Measurements from ENCODE around the gene TMEM150C. TPM values are rescaled to one million over a fixed set of nuclear protein-coding genes. Genes with fewer than 3 reads are reported as not detected.

Gene TMEM150C
- total RNA-seq, 1 experiment from 2014 or later = 2.7 TPM

- Mint-ChIP-seq H3K4me3 (no peak overlapping the region), H3K9me3 (no peaks in the 10 kb centered on the region), H3K27me3 (ENCODE audit: low read depth) (no peaks in the 10 kb centered on the region; the same call in 1 of the 2 replicates), H3K27ac (no peak overlapping the region), H3K36me3 (no peaks in the 10 kb centered on the region), H3K4me1 (peaks cover 20% of the 10 kb centered on the region)
- peak; percentile 65 for ATAC-seq
- ChIA-PET POLR2A (no interaction called here), CTCF (interaction anchor here (0.6 kb wide), 1 partner anchor 107 kb away, joined by 3 read pairs; no protein-coding TSS in a partner anchor)
- TF ChIP-seq, protein P1, sequence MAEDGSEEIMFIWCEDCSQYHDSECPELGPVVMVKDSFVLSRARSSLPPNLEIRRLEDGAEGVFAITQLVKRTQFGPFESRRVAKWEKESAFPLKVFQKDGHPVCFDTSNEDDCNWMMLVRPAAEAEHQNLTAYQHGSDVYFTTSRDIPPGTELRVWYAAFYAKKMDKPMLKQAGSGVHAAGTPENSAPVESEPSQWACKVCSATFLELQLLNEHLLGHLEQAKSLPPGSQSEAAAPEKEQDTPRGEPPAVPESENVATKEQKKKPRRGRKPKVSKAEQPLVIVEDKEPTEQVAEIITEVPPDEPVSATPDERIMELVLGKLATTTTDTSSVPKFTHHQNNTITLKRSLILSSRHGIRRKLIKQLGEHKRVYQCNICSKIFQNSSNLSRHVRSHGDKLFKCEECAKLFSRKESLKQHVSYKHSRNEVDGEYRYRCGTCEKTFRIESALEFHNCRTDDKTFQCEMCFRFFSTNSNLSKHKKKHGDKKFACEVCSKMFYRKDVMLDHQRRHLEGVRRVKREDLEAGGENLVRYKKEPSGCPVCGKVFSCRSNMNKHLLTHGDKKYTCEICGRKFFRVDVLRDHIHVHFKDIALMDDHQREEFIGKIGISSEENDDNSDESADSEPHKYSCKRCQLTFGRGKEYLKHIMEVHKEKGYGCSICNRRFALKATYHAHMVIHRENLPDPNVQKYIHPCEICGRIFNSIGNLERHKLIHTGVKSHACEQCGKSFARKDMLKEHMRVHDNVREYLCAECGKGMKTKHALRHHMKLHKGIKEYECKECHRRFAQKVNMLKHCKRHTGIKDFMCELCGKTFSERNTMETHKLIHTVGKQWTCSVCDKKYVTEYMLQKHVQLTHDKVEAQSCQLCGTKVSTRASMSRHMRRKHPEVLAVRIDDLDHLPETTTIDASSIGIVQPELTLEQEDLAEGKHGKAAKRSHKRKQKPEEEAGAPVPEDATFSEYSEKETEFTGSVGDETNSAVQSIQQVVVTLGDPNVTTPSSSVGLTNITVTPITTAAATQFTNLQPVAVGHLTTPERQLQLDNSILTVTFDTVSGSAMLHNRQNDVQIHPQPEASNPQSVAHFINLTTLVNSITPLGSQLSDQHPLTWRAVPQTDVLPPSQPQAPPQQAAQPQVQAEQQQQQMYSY (CRISPR knock-in tag; IDR thresholded peaks at IDR 0.05) = no peak
- TF ChIP-seq, protein P2, sequence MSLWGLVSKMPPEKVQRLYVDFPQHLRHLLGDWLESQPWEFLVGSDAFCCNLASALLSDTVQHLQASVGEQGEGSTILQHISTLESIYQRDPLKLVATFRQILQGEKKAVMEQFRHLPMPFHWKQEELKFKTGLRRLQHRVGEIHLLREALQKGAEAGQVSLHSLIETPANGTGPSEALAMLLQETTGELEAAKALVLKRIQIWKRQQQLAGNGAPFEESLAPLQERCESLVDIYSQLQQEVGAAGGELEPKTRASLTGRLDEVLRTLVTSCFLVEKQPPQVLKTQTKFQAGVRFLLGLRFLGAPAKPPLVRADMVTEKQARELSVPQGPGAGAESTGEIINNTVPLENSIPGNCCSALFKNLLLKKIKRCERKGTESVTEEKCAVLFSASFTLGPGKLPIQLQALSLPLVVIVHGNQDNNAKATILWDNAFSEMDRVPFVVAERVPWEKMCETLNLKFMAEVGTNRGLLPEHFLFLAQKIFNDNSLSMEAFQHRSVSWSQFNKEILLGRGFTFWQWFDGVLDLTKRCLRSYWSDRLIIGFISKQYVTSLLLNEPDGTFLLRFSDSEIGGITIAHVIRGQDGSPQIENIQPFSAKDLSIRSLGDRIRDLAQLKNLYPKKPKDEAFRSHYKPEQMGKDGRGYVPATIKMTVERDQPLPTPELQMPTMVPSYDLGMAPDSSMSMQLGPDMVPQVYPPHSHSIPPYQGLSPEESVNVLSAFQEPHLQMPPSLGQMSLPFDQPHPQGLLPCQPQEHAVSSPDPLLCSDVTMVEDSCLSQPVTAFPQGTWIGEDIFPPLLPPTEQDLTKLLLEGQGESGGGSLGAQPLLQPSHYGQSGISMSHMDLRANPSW (CRISPR knock-in tag; conservative IDR thresholded peaks at IDR 0.05; ENCODE audit: low read depth) = no peak
- no peak for TF ChIP-seq MYBL2 (CRISPR knock-in tag; IDR thresholded peaks at IDR 0.05)
- TF ChIP-seq FOXJ3 (CRISPR knock-in tag; IDR thresholded peaks at IDR 0.05; ENCODE audit: borderline replicate concordance) = no peak
- TF ChIP-seq SOX15 (CRISPR knock-in tag; IDR thresholded peaks at IDR 0.05) = no peak
- TF ChIP-seq ESRRA (CRISPR knock-in tag; IDR thresholded peaks at IDR 0.05; ENCODE audit: borderline replicate concordance) = no peak
- no peak for DNase-seq (ENCODE audit: low spot score)
These were observed 7.9 kb upstream of the TMEM150C start for GRCh38 chr4:82569727-82570126.

- H3K4me3 Mint-ChIP-seq = no peak overlapping the region
- ATAC-seq (no peak), DNase-seq (ENCODE audit: low spot score) (no peak)
- no peaks in the 10 kb centered on the region for H3K36me3 Mint-ChIP-seq
- no peaks in the 10 kb centered on the region; the same call in 1 of the 2 replicates for H3K27me3 Mint-ChIP-seq (ENCODE audit: low read depth)
- no peak overlapping the region for H3K27ac Mint-ChIP-seq
- peaks cover 18% of the 10 kb centered on the region for H3K4me1 Mint-ChIP-seq
- no peaks in the 10 kb centered on the region for H3K9me3 Mint-ChIP-seq
- no peak for TF ChIP-seq NR1H2 (CRISPR knock-in tag; IDR thresholded peaks at IDR 0.05)
- TF ChIP-seq, protein P3, sequence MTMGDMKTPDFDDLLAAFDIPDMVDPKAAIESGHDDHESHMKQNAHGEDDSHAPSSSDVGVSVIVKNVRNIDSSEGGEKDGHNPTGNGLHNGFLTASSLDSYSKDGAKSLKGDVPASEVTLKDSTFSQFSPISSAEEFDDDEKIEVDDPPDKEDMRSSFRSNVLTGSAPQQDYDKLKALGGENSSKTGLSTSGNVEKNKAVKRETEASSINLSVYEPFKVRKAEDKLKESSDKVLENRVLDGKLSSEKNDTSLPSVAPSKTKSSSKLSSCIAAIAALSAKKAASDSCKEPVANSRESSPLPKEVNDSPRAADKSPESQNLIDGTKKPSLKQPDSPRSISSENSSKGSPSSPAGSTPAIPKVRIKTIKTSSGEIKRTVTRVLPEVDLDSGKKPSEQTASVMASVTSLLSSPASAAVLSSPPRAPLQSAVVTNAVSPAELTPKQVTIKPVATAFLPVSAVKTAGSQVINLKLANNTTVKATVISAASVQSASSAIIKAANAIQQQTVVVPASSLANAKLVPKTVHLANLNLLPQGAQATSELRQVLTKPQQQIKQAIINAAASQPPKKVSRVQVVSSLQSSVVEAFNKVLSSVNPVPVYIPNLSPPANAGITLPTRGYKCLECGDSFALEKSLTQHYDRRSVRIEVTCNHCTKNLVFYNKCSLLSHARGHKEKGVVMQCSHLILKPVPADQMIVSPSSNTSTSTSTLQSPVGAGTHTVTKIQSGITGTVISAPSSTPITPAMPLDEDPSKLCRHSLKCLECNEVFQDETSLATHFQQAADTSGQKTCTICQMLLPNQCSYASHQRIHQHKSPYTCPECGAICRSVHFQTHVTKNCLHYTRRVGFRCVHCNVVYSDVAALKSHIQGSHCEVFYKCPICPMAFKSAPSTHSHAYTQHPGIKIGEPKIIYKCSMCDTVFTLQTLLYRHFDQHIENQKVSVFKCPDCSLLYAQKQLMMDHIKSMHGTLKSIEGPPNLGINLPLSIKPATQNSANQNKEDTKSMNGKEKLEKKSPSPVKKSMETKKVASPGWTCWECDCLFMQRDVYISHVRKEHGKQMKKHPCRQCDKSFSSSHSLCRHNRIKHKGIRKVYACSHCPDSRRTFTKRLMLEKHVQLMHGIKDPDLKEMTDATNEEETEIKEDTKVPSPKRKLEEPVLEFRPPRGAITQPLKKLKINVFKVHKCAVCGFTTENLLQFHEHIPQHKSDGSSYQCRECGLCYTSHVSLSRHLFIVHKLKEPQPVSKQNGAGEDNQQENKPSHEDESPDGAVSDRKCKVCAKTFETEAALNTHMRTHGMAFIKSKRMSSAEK (CRISPR knock-in tag; IDR thresholded peaks at IDR 0.05; ENCODE audit: borderline replicate concordance) = no peak
- ChIA-PET CTCF (interaction anchor here (0.6 to 1.1 kb wide), 2 partner anchors 10 to 715 kb away, joined by 3 to 4 read pairs; partner anchors contain the start of gene COQ2), POLR2A (no interaction called here)
These were observed 7.3 kb upstream of the TMEM150C start for GRCh38 chr4:82569076-82569475.

DNA sequence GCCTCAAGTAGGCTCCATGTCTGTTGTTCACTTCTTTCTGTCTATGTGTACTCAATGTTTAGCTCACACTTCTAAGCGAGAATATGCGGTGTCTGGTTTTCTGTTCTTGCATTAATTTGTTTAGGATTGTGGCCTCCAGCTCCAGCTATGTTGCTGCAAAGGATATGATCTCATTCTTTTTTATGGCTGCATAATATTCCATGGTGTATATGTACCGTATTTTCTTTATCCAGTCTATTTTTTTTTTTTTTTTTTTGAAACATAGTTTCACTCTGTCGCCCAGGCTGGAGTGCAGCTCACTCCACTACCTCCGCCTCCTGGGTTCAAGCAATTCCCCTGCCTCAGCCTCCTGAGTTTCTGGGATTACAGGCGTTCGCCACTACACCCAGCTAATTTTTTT is 5.7 kb upstream of the TMEM150C start:
- TF ChIP-seq, protein P4, sequence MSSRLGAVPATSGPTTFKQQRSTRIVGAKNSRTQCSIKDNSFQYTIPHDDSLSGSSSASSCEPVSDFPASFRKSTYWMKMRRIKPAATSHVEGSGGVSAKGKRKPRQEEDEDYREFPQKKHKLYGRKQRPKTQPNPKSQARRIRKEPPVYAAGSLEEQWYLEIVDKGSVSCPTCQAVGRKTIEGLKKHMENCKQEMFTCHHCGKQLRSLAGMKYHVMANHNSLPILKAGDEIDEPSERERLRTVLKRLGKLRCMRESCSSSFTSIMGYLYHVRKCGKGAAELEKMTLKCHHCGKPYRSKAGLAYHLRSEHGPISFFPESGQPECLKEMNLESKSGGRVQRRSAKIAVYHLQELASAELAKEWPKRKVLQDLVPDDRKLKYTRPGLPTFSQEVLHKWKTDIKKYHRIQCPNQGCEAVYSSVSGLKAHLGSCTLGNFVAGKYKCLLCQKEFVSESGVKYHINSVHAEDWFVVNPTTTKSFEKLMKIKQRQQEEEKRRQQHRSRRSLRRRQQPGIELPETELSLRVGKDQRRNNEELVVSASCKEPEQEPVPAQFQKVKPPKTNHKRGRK (CRISPR knock-in tag; IDR thresholded peaks at IDR 0.05; ENCODE audit: borderline replicate concordance) = no peak
- TF ChIP-seq, protein P5, sequence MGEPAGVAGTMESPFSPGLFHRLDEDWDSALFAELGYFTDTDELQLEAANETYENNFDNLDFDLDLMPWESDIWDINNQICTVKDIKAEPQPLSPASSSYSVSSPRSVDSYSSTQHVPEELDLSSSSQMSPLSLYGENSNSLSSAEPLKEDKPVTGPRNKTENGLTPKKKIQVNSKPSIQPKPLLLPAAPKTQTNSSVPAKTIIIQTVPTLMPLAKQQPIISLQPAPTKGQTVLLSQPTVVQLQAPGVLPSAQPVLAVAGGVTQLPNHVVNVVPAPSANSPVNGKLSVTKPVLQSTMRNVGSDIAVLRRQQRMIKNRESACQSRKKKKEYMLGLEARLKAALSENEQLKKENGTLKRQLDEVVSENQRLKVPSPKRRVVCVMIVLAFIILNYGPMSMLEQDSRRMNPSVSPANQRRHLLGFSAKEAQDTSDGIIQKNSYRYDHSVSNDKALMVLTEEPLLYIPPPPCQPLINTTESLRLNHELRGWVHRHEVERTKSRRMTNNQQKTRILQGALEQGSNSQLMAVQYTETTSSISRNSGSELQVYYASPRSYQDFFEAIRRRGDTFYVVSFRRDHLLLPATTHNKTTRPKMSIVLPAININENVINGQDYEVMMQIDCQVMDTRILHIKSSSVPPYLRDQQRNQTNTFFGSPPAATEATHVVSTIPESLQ (CRISPR knock-in tag; IDR thresholded peaks at IDR 0.05) = no peak
- TF ChIP-seq MXD4 (CRISPR knock-in tag; IDR thresholded peaks at IDR 0.05; ENCODE audit: borderline replicate concordance) = no peak
- no peak for TF ChIP-seq FOXP4 (CRISPR knock-in tag; IDR thresholded peaks at IDR 0.05)
- DNase-seq (ENCODE audit: low spot score) = no peak
- Mint-ChIP-seq H3K4me3 (no peak overlapping the region), H3K36me3 (no peaks in the 10 kb centered on the region), H3K27me3 (ENCODE audit: low read depth) (peaks cover 4% of the 10 kb centered on the region), H3K4me1 (peaks cover 29% of the 10 kb centered on the region), H3K27ac (no peak overlapping the region), H3K9me3 (no peaks in the 10 kb centered on the region)
- ChIA-PET POLR2A (no interaction called here), CTCF (no interaction called here)
- ATAC-seq = no peak

Data from WTC11 (cell line).